Measurements from ENCODE around the gene INIP.

The INIP gene

GRCh38 chr9:112717661-112718331 lies at the start of gene INIP:
Gene INIP, minus strand, starts transcription at chr9:112718117. Its CDS starts 1,632 bp downstream, at chr9:112716485.
- DNase-seq (ENCODE audit: low read depth in 2 of 2), result peak; percentile 93 to 94

- no peak for DNase-seq (ENCODE audit: low read depth in 2 of 2)
Observed at GRCh38 chr9:112765281-112765680, 47.4 kb upstream of the INIP start.

GRCh38 chr9:112764837-112765236 lies 46.9 kb upstream of the INIP start:
- DNase-seq (ENCODE audit: low read depth in 2 of 2), result no peak

GRCh38 chr9:112764344-112764743 lies 46.4 kb upstream of the INIP start:
- DNase-seq (ENCODE audit: low read depth in 2 of 2), result no peak

GRCh38 chr9:112762726-112763518 lies 45.0 kb upstream of the INIP start:
- DNase-seq (ENCODE audit: low read depth in 2 of 2), result no peak

GRCh38 chr9:112761912-112762655 lies 44.2 kb upstream of the INIP start:
- no peak for DNase-seq (ENCODE audit: low read depth in 2 of 2)

GRCh38 chr9:112760821-112761220 lies 42.9 kb upstream of the INIP start:
- DNase-seq (ENCODE audit: low read depth in 2 of 2), result no peak

GRCh38 chr9:112757940-112758339 lies 40.0 kb upstream of the INIP start:
- no peak for DNase-seq (ENCODE audit: low read depth in 2 of 2)

GRCh38 chr9:112757282-112757883 lies 39.5 kb upstream of the INIP start:
- no peak for DNase-seq (ENCODE audit: low read depth in 2 of 2)

- no peak for DNase-seq (ENCODE audit: low read depth in 2 of 2)
Observed at GRCh38 chr9:112755675-112756074, 37.8 kb upstream of the INIP start.

GRCh38 chr9:112755016-112755427 lies 37.1 kb upstream of the INIP start:
- DNase-seq (ENCODE audit: low read depth in 2 of 2), result no peak

GRCh38 chr9:112754578-112754977 lies 36.7 kb upstream of the INIP start:
- no peak for DNase-seq (ENCODE audit: low read depth in 2 of 2)

GRCh38 chr9:112753725-112754124 lies 35.8 kb upstream of the INIP start:
- DNase-seq (ENCODE audit: low read depth in 2 of 2), result no peak

GRCh38 chr9:112752334-112753125 lies 34.6 kb upstream of the INIP start:
- DNase-seq (ENCODE audit: low read depth in 2 of 2), result no peak

- no peak for DNase-seq (ENCODE audit: low read depth in 2 of 2)
Observed at GRCh38 chr9:112751056-112751795, 33.3 kb upstream of the INIP start.

GRCh38 chr9:112750764-112751055 lies 32.8 kb upstream of the INIP start:
- no peak for DNase-seq (ENCODE audit: low read depth in 2 of 2)

- DNase-seq (ENCODE audit: low read depth in 2 of 2), result peak; percentile 53 to 58
Observed at GRCh38 chr9:112750016-112750763, 32.3 kb upstream of the INIP start, which contains the start of gene SNX30. Gene SNX30, plus strand, starts transcription at chr9:112750760. Its CDS starts 242 bp downstream, at chr9:112751002.

- DNase-seq (ENCODE audit: low read depth in 2 of 2), result no peak
Observed at GRCh38 chr9:112747094-112747493, 29.2 kb upstream of the INIP start.

GRCh38 chr9:112744177-112744576 lies 26.3 kb upstream of the INIP start:
- no peak for DNase-seq (ENCODE audit: low read depth in 2 of 2)

Data from activated CD8-positive, alpha-beta memory T cell treated with anti-CD3 and anti-CD28 coated beads for 4 hours (primary cell).